ENCODE data around the gene RIPOR3.

- TF ChIP-seq EZH2phosphoT487 (conservative IDR thresholded peaks at IDR 0.05; ENCODE audit: low read length) (no peak), CTCF (IDR thresholded peaks at IDR 0.05; ENCODE audit: insufficient read depth, low read length, poor library complexity, severe bottlenecking) (no peak)
Measured at GRCh38 chr20:50593005-50593335, 98.4 kb downstream of the RIPOR3 start.
